HG03064 (cell line): ENCODE measurements around the gene RSPO1.

Experiments
- ATAC-seq: cut with Tn5 transposase; IDR thresholded peaks from one replicate; pipeline ENCODE4 v1.9.1; 2021; ENCODE audit warnings: low read depth; ENCODE audit not compliant: unreplicated experiment

RSPO1 gene

GRCh38 chr1:37657620-37658412 is 23.1 kb upstream of the RSPO1 start:
- ATAC-seq: no peak

GRCh38 chr1:37656881-37657280 is 22.2 kb upstream of the RSPO1 start:
- ATAC-seq: no peak

- no peak for ATAC-seq
These were observed 21.3 kb upstream of the RSPO1 start for GRCh38 chr1:37656026-37656425.

GRCh38 chr1:37655274-37655673 is 20.6 kb upstream of the RSPO1 start:
- no peak for ATAC-seq

- no peak for ATAC-seq
These were observed 19.2 kb upstream of the RSPO1 start for GRCh38 chr1:37653906-37654305.

GRCh38 chr1:37652976-37653375 is 18.3 kb upstream of the RSPO1 start:
- ATAC-seq: no peak

- no peak for ATAC-seq
These were observed 17.1 kb upstream of the RSPO1 start for GRCh38 chr1:37651803-37652202.

- no peak for ATAC-seq
These were observed 16.0 kb upstream of the RSPO1 start for GRCh38 chr1:37650721-37651120.

- ATAC-seq: no peak
These were observed 15.5 kb upstream of the RSPO1 start for GRCh38 chr1:37650173-37650572.

GRCh38 chr1:37647281-37647680 is 12.6 kb upstream of the RSPO1 start:
- ATAC-seq: no peak

- no peak for ATAC-seq
These were observed 6.4 kb upstream of the RSPO1 start for GRCh38 chr1:37641059-37641458.

GRCh38 chr1:37636435-37636834 is 1.7 kb upstream of the RSPO1 start:
- ATAC-seq: no peak

- ATAC-seq: no peak
These were observed 555 bp upstream of the RSPO1 start for GRCh38 chr1:37634992-37635902.

GRCh38 chr1:37633938-37634243 is 801 bp downstream of the RSPO1 start:
- no peak for ATAC-seq

GRCh38 chr1:37633040-37633937 is 1.4 kb downstream of the RSPO1 start:
- no peak for ATAC-seq

GRCh38 chr1:37631036-37631435 is 3.7 kb downstream of the RSPO1 start:
- ATAC-seq: no peak

GRCh38 chr1:37630426-37631028 is 4.2 kb downstream of the RSPO1 start:
- ATAC-seq: no peak

- no peak for ATAC-seq
These were observed 4.8 kb downstream of the RSPO1 start for GRCh38 chr1:37629726-37630425.

GRCh38 chr1:37629008-37629407 is 5.7 kb downstream of the RSPO1 start:
- ATAC-seq: no peak

GRCh38 chr1:37628026-37628556 is 6.6 kb downstream of the RSPO1 start:
- ATAC-seq: no peak
